ENCODE measurements around the gene IQCM.
A peak's percentile ranks its signal among the peaks of the same experiment; 100 is the strongest.

The IQCM gene

DNA sequence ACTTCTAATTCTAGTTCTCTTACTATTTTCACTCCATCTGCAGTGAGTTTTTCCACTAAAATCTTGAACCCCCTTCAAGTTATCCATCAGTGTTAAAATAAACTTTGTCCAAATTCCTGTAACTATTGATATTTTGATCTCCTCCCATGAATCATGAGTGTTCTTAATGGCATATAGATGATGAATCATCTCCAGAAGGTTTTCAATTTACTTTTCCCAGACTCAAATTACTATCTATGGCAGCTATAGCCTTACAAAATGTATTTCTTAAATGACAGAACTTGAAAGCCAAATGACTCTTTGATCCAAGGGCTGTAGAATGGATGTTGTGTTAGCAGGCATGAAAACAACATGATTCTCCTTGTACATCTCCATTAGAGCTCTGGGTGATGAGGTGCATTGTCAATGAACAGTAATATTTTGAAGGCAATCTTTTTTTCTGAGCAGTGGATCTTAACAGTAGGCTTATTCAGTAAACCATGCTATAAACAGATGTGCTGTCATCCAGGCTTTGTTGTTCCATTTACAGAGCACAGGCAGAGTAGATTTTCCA is 16.1 kb upstream of the IQCM start:
- TF ChIP-seq, protein P1, sequence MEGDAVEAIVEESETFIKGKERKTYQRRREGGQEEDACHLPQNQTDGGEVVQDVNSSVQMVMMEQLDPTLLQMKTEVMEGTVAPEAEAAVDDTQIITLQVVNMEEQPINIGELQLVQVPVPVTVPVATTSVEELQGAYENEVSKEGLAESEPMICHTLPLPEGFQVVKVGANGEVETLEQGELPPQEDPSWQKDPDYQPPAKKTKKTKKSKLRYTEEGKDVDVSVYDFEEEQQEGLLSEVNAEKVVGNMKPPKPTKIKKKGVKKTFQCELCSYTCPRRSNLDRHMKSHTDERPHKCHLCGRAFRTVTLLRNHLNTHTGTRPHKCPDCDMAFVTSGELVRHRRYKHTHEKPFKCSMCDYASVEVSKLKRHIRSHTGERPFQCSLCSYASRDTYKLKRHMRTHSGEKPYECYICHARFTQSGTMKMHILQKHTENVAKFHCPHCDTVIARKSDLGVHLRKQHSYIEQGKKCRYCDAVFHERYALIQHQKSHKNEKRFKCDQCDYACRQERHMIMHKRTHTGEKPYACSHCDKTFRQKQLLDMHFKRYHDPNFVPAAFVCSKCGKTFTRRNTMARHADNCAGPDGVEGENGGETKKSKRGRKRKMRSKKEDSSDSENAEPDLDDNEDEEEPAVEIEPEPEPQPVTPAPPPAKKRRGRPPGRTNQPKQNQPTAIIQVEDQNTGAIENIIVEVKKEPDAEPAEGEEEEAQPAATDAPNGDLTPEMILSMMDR (conservative IDR thresholded peaks at IDR 0.05; ENCODE audit: low read length): no peak
- no peak for DNase-seq (ENCODE audit: low read depth)

GRCh38 chr4:149830823-149831222 is 15.2 kb upstream of the IQCM start:
- no peak overlapping the region for H3K4me3 ChIP-seq (ENCODE audit: low read length)
- TF ChIP-seq, protein P1 (conservative IDR thresholded peaks at IDR 0.05; ENCODE audit: low read length): no peak
- DNase-seq (ENCODE audit: low read depth): peak; percentile 8

More for the DNA sequence above, 16.1 kb upstream of the IQCM start:
- no peak overlapping the region for H3K4me3 ChIP-seq (ENCODE audit: low read length)

- DNase-seq (ENCODE audit: low read depth): no peak
- no peak overlapping the region for H3K4me3 ChIP-seq (ENCODE audit: low read length)
- TF ChIP-seq, protein P1 (conservative IDR thresholded peaks at IDR 0.05; ENCODE audit: low read length): no peak
Observed at GRCh38 chr4:149825336-149825735, 9.7 kb upstream of the IQCM start.

GRCh38 chr4:149823769-149824221 is 8.2 kb upstream of the IQCM start:
- DNase-seq (ENCODE audit: low read depth): peak; percentile 94
- TF ChIP-seq, protein P1 (conservative IDR thresholded peaks at IDR 0.05; ENCODE audit: low read length): no peak
- no peak overlapping the region for H3K4me3 ChIP-seq (ENCODE audit: low read length)

DNA sequence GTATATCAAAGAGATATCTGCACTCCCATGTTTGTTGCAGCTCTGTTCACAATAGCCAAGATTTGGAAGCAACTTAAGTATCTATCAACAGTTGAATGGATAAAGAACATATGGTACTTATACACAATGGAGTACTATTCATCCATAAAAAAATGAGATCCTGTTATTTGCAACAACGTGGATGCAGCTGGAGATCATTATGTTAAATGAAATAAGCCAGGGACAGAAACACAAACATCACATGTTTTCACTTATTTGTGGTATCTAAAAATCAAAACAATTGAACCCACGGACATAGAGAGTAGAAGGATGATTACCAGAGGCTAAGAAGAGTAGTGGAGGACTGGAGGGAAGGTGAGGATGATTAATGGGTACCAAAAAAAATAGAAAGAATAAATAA is 14.2 kb downstream of the IQCM start:
- TF ChIP-seq, protein P1 (conservative IDR thresholded peaks at IDR 0.05; ENCODE audit: low read length): no peak

GRCh38 chr4:149799546-149799945 is 16.1 kb downstream of the IQCM start:
- H3K4me3 ChIP-seq (ENCODE audit: low read length): no peak overlapping the region
- no peak for DNase-seq (ENCODE audit: low read depth)
- TF ChIP-seq, protein P1 (conservative IDR thresholded peaks at IDR 0.05; ENCODE audit: low read length): no peak

More for the DNA sequence above, 14.2 kb downstream of the IQCM start:
- DNase-seq (ENCODE audit: low read depth): peak; percentile 76
- no peak overlapping the region for H3K4me3 ChIP-seq (ENCODE audit: low read length)

DNA sequence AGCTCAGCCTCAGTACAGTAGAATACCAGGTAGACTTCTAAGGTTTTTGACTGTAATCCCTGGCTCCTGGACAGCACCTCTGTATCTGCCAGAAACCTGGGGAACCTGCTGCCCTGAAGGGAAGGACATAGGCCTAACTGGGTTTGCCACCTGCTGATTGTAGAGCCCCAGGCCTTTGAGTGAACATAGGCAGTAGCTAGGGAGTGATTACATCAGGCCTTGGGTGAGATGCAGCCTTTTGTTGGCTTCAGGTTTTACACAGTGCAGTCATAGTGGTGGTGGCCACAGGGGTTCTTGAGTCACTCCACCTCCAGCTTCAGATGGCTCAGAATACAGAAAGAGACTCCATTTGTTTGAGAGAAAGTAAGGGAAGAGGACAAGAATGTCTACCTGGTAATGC is 19.3 kb downstream of the IQCM start:
- TF ChIP-seq, protein P1 (conservative IDR thresholded peaks at IDR 0.05; ENCODE audit: low read length): no peak
- no peak for DNase-seq (ENCODE audit: low read depth)
- no peak overlapping the region for H3K4me3 ChIP-seq (ENCODE audit: low read length)

Measured in AG10803 (cell line).